Panc1 (cell line): ENCODE results near the gene TMEM141.

Experiments used
- POLR2AphosphoS5 ChIP-seq: IDR thresholded peaks from 2 replicates; pipeline ENCODE4 v1.6.1; 2012; ENCODE audit warnings: mild to moderate bottlenecking, low read depth, low read length, moderate library complexity
- SIN3A ChIP-seq: IDR thresholded peaks from 2 replicates; pipeline ENCODE4 v1.6.1; 2012; ENCODE audit warnings: low read depth, mild to moderate bottlenecking, low read length, moderate library complexity, borderline replicate concordance; ENCODE audit not compliant: insufficient read depth

DNA sequence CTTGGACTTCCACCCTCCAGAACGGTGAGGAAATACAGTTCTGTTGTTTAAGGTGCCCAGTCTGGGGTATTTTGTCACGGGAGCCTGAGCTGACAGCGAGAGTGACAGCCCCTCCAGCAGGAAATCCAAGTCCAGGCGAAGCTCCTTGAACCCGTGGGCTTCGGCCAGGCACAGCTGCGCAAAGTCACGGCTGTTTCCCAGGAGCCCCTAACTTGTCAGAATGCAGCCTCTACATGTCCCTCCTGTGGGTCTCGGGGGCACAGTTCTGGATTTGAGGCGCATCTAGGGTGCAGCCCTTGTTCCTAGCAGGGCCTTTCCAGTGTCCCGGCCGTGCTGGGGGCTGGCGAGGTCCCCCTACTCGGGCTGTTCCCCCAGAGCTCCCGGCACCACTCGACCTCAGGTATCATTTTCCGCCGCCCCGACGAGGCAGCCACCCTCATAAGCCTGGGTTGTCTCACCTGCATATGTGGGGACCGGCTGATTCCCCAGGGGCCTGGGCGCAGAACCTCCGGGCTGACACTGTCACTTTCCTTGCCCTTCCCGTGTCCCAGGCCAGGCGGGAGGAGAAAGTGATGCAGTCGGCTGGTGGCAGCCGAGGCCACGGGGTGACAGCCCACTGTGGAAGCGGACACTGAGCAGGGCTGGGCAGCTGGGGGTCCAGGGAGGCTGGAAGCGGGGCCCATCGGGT lies 37.6 kb upstream of the TMEM141 start:
- TF ChIP-seq POLR2AphosphoS5 (no peak), SIN3A (no peak)
